K562 (cell line): Measurements from ENCODE around the gene CD22. TPM values are rescaled to one million over a fixed set of nuclear protein-coding genes. Genes with fewer than 3 reads are reported as not detected.

Experiments
- ATAC-seq: fragments of 200-7000 bp; cut with Tn5 transposase; 3 replicates; pipeline ENCODE4 v1.9.1; 2020; ENCODE audit warnings: moderate library complexity
- BruUV-seq: library from RNA; stranded (reverse); fragments of 400-500 nt; replicated peaks from 2 replicates; lab custom pipeline; 2021; lab: Mats Ljungman, UMichigan
- CTCF ChIA-PET: fragments of 300-600 bp; formaldehyde crosslinking; extraction: SDS; loops from one replicate; lab custom pipeline; 2021; ENCODE audit warnings: low intra/inter-chr PET ratio; lab: Yijun Ruan, JAX
- POLR2A ChIA-PET: fragments of 300-600, 350-650 bp; sonication (Branson Sonifier 250); formaldehyde crosslinking; extraction: SDS; loops from one replicate; lab custom pipeline; 2021; ENCODE audit warnings: antibody characterized with exemption, inconsistent platforms; lab: Yijun Ruan, JAX
- DNase-seq, 4 experiments: peaks; one replicate each; pipeline versions ENCODE4 v3.0.0 to v3.0.0-alpha.2; 2011 to 2018; ENCODE audit warnings: low spot score in 3 of 4, mixed read lengths in 3 of 4; ENCODE audit errors: extremely low read depth in 1 of 4
- FAIRE-seq: peaks from 2 replicates; lab custom pipeline; 2011; peaks lifted over from hg19 to GRCh38; lab: Jason Lieb, UNC
- H2AFZ ChIP-seq: 2 replicates; pipeline ENCODE4 v1.6.0; 2011; ENCODE audit warnings: low read depth, low read length, control low read depth, inconsistent platforms
- H3K27ac ChIP-seq: fragments of 200-600 bp; 3 replicates; pipeline ENCODE4 v1.8.0; 2011; ENCODE audit warnings: low read depth, mild to moderate bottlenecking, control low read depth, inconsistent platforms, low read length, moderate library complexity, mixed read lengths; ENCODE audit errors: extremely low read depth
- H3K27me3 ChIP-seq, 2 experiments: fragments of 300-600 bp in 1 of 2; 2 replicates in 1 of 2; 3 replicates in 1 of 2; pipeline versions ENCODE4 v1.6.0 to v1.8.0; 2011; ENCODE audit warnings: inconsistent platforms in 2 of 2, low read length in 2 of 2, mild to moderate bottlenecking in 1 of 2, mixed read lengths in 1 of 2, moderate library complexity in 1 of 2; ENCODE audit not compliant: control insufficient read depth in 2 of 2, insufficient read depth in 2 of 2
- H3K36me3 ChIP-seq: fragments of 300-600 bp; 3 replicates; pipeline ENCODE4 v1.8.0; 2011; ENCODE audit warnings: mild to moderate bottlenecking, low read length, inconsistent platforms; ENCODE audit not compliant: control insufficient read depth, insufficient read depth
- H3K4me1 ChIP-seq, 2 experiments: fragments of 200-600 bp in 1 of 2; replicated peaks in 1 of 2; 2 replicates in 1 of 2; 3 replicates in 1 of 2; pipeline versions ENCODE4 v1.5.1 to v1.8.0; 2011; ENCODE audit warnings: inconsistent platforms in 2 of 2, low read length in 2 of 2, mild to moderate bottlenecking in 1 of 2, mixed read lengths in 1 of 2, moderate library complexity in 1 of 2; ENCODE audit not compliant: control insufficient read depth in 2 of 2, insufficient read depth in 2 of 2
- H3K4me2 ChIP-seq: 2 replicates; pipeline ENCODE4 v1.6.1; 2011; ENCODE audit warnings: low read length, control low read depth, inconsistent platforms, mixed read lengths; ENCODE audit not compliant: insufficient read depth
- H3K4me3 ChIP-seq: fragments of 200-600 bp; sonication (generic), shearing (Covaris generic); 2 replicates; pipeline ENCODE4 v1.5.1; 2016; ENCODE audit warnings: control low read depth, inconsistent platforms
- H3K79me2 ChIP-seq: fragments of 200-600 bp; 3 replicates; pipeline ENCODE4 v1.8.0; 2011; ENCODE audit warnings: low read length, inconsistent platforms; ENCODE audit not compliant: control insufficient read depth, insufficient read depth
- H3K9ac ChIP-seq, 2 experiments: 2 replicates each; pipeline versions ENCODE4 v1.6.0 to v1.6.1; 2011; ENCODE audit warnings: low read depth in 2 of 2, low read length in 2 of 2, control low read depth in 1 of 2, inconsistent platforms in 1 of 2, mild to moderate bottlenecking in 1 of 2, mixed read lengths in 1 of 2; ENCODE audit not compliant: insufficient read depth in 1 of 2
- H3K9me1 ChIP-seq: one replicate; pipeline ENCODE4 v1.6.0; 2011; ENCODE audit warnings: inconsistent platforms, mild to moderate bottlenecking, low read length, moderate library complexity; ENCODE audit not compliant: control insufficient read depth, insufficient read depth
- H3K9me3 ChIP-seq: replicated peaks from 2 replicates; pipeline ENCODE4 v1.5.1; 2011; ENCODE audit warnings: low read depth, low read length, inconsistent platforms; ENCODE audit not compliant: control insufficient read depth, insufficient read depth
- H4K20me1 ChIP-seq: replicated peaks from 2 replicates; pipeline ENCODE4 v1.6.1; 2011; ENCODE audit warnings: low read length, inconsistent platforms, mixed read lengths; ENCODE audit not compliant: control insufficient read depth, insufficient read depth
- CHCHD3 ChIP-seq: fragments of 250-450 bp; sonication (Bioruptor Pico); IDR thresholded peaks from 2 replicates; pipeline ENCODE4 v2.1.2; 2022; ENCODE audit warnings: mild to moderate bottlenecking
- DDX20 ChIP-seq: fragments of 450-650 bp; IDR thresholded peaks from 2 replicates; pipeline ENCODE4 v1.6.1; 2016; ENCODE audit warnings: missing genetic modification characterization, low read depth, mild to moderate bottlenecking, missing compliant biosample characterization, moderate library complexity
- EHMT2 ChIP-seq: fragments of 450-650 bp; IDR thresholded peaks from 2 replicates; pipeline ENCODE4 v1.6.1; 2018; ENCODE audit warnings: antibody characterized with exemption
- FOXJ2 ChIP-seq: fragments of 200-800 bp; sonication (Bioruptor generic); IDR thresholded peaks from 2 replicates; pipeline ENCODE4 v1.6.1; 2016; ENCODE audit warnings: missing genetic modification characterization, missing compliant biosample characterization
- HIVEP1 ChIP-seq: fragments of 250-450 bp; sonication (Bioruptor Pico); IDR thresholded peaks from 2 replicates; pipeline ENCODE4 v1.4.0; 2020; ENCODE audit warnings: mild to moderate bottlenecking
- KDM1A ChIP-seq, 2 experiments: fragments of 450-650 bp; IDR thresholded peaks; 2 replicates each; pipeline ENCODE4 v1.6.1; 2016; ENCODE audit warnings: mild to moderate bottlenecking in 2 of 2
- PHF20 ChIP-seq: fragments of 450-650 bp; IDR thresholded peaks from 2 replicates; pipeline ENCODE4 v1.6.1; 2018; ENCODE audit not compliant: partially characterized antibody
- PHF21A ChIP-seq: fragments of 450-650 bp; IDR thresholded peaks from 2 replicates; pipeline ENCODE4 v1.6.1; 2017; ENCODE audit warnings: low read depth, borderline replicate concordance
- PTRF ChIP-seq: fragments of 450-650 bp; IDR thresholded peaks from 2 replicates; pipeline ENCODE4 v1.6.1; 2016; ENCODE audit warnings: mild to moderate bottlenecking, missing genetic modification characterization, missing compliant biosample characterization
- RNF2 ChIP-seq: sonication (generic); IDR thresholded peaks from 2 replicates; pipeline ENCODE4 v1.6.1; 2016
- SMAD4 ChIP-seq: fragments of 250-450 bp; sonication (Bioruptor Pico); conservative IDR thresholded peaks from 2 replicates; pipeline ENCODE4 v1.8.0; 2021; ENCODE audit warnings: inconsistent platforms, mild to moderate bottlenecking, moderate library complexity
- TEAD1 ChIP-seq, 2 experiments: fragments of 450-650 bp in 1 of 2; sonication (generic) in 1 of 2; formaldehyde crosslinking; IDR thresholded peaks; 2 replicates each; pipeline versions ENCODE4 v1.4.0 to v1.8.0; 2020 to 2022; ENCODE audit warnings: mild to moderate bottlenecking in 2 of 2, missing genetic modification reagents in 1 of 2
- TFAM ChIP-seq: fragments of 250-450 bp; sonication (Bioruptor Pico); conservative IDR thresholded peaks from 2 replicates; pipeline ENCODE4 v1.5.0; 2021; ENCODE audit warnings: mild to moderate bottlenecking, moderate library complexity
- USF2 ChIP-seq: sonication (generic); formaldehyde crosslinking; IDR thresholded peaks from 2 replicates; pipeline ENCODE4 v1.5.0; 2020; ENCODE audit warnings: missing genetic modification reagents
- ZKSCAN3 ChIP-seq: fragments of 250-450 bp; sonication (Bioruptor Pico); IDR thresholded peaks from 2 replicates; pipeline ENCODE4 v1.4.0; 2020
- ZNF24 ChIP-seq: fragments of 450-650 bp; IDR thresholded peaks from 2 replicates; pipeline ENCODE4 v1.6.1; 2016
- ZNF347 ChIP-seq: fragments of 450-650 bp; formaldehyde crosslinking; IDR thresholded peaks from 2 replicates; pipeline ENCODE4 v1.4.0; 2020; ENCODE audit warnings: low read depth, mild to moderate bottlenecking, moderate library complexity
- ZNF589 ChIP-seq: fragments of 200-800 bp; sonication (Bioruptor generic); IDR thresholded peaks from 2 replicates; pipeline ENCODE4 v1.6.1; 2016; ENCODE audit warnings: low read depth, missing genetic modification characterization, missing compliant biosample characterization
- ZNF668 ChIP-seq: fragments of 250-450 bp; sonication (Bioruptor Pico); IDR thresholded peaks from 2 replicates; pipeline ENCODE4 v1.8.0; 2022; ENCODE audit warnings: mild to moderate bottlenecking, inconsistent platforms
- WGBS: fragments of 100-300 bp; shearing (Covaris generic); methylation state at CpG from one replicate; pipeline ENCODE4 v1.1.6; 2016; ENCODE audit warnings: low coverage, mixed read lengths; ENCODE audit not compliant: insufficient coverage; ENCODE audit errors: missing lambda C conversion rate; 5-methylcytosine and 5-hydroxymethylcytosine counted together
- in situ Hi-C: fragments of 300-500 bp; cut with MboI; formaldehyde crosslinking; loops from 4 replicates; pipeline ENCODE4 v1.15.0; 2018; ENCODE audit warnings: inconsistent platforms, mixed read lengths
- intact Hi-C: fragments of 100-400 bp; cut with micrococcal nuclease; formaldehyde crosslinking; loops from 2 replicates; pipeline ENCODE4 v1.14.2; 2022
- polyA plus RNA-seq, 8 experiments: library from polyadenylated mRNA; depleted of rRNA in 4 of 8; stranded (reverse) in 5 of 8; unstranded in 3 of 8; fragments of >200 nt; fragmentation: Nextera tagmentation in 2 of 8; fragmentation: Illumina TruSeq in 1 of 8; extraction: Ambion mirVana in 2 of 8; extraction: Trizol in 1 of 8; gene quantifications; 2 replicates each; pipeline versions ENCODE4 v1.2.1 to v1.2.3, GENCODE V29; 2011 to 2014; ENCODE audit warnings: inconsistent platforms in 1 of 8, missing spikeins in 1 of 8
- total RNA-seq, 7 experiments: library from RNA; depleted of rRNA in 6 of 7; stranded (reverse); fragments of >200 nt in 6 of 7; fragmentation: Illumina TruSeq in 2 of 7; extraction: Trizol in 2 of 7; gene quantifications; 2 replicates each; pipeline versions ENCODE4 v1.2.1 to v1.2.3, GENCODE V29; 2011 to 2021; ENCODE audit warnings: low replicate concordance in 1 of 7

CD22 gene
- total and polyA plus RNA-seq, 9 of the 15 experiments (the other 6 are each of a cell fraction or from before 2014, with no cell fraction given): 0.29 to 5.0 (median 3.5) TPM

- FAIRE-seq: no peak
- POLR2A ChIA-PET: interaction anchor here (0.7 to 1.5 kb wide), 2 partner anchors 22 to 46 kb away, joined by 3 read pairs; no protein-coding TSS in a partner anchor
- intact Hi-C loops: no loop called here
- Histone ChIP-seq H2AFZ (peak overlapping the region; percentile 66), H3K4me1 (peaks cover 17 to 29% of the 10 kb centered on the region in 2 experiments; a peak in 4 of 5 replicates), H3K27ac (peak overlapping the region; percentile 36; the same call in 1 of the 3 replicates), H4K20me1 (no peaks in the 10 kb centered on the region), H3K36me3 (no peaks in the 10 kb centered on the region), H3K79me2 (no peaks in the 10 kb centered on the region), H3K4me2 (peak overlapping the region; percentile 68), H3K9me3 (no peaks in the 10 kb centered on the region; the same call in none of the 2 replicates), H3K9me1 (no peaks in the 10 kb centered on the region), H3K9ac (peak overlapping the region; percentile 0 to 40; a peak in 1 of 4 replicates)
- no peak for DNase-seq
- in situ Hi-C loops: no loop called here
- CTCF ChIA-PET: no interaction called here
- 6% methylated on average over 3 of the region's 3 CpGs for WGBS
- no TSS peak for BruUV-seq
- TF ChIP-seq PHF20 (peak; percentile 20), HIVEP1 (CRISPR knock-in tag) (no peak), KDM1A (IDR thresholded peaks at IDR 0.05) (peak in 1 of 2 experiments; percentile 12; a peak in 1 of 4 replicates), EHMT2 (peak; percentile 63), RNF2 (no peak), ZNF24 (peak; percentile 96)
- TF ChIP-seq, all 486 proteins: peak for 4
- Histone ChIP-seq H3K27me3 (no peaks in the 10 kb centered on the region), H3K4me3 (no peak overlapping the region)
- 0 out of 3 replicates have a peak, but pooled peaks have one; percentile 9 for ATAC-seq
These were observed 52.3 kb downstream of the CD22 start for GRCh38 chr19:35381318-35381717.

DNA sequence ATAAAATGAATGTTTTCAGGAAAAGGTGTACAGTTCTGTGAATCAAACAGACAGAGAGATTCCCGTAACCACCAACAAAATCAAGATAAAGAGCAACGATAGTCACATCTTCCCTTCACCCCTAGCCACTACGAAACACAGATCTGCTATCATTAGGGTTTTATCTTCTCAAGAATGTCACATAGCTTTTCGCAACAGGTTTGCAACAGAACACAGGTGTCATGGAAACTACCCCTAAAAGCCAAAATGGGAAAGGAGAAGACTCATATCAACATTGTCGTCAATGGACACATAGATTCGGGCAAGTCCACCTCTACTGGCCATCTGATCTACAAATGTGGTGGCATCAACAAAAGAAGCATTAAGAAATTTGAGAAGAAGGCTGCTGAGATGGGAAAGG, 52.9 kb downstream of the CD22 start:
- ChIA-PET POLR2A (no interaction called here), CTCF (no interaction called here)
- Histone ChIP-seq H3K4me3 (no peak overlapping the region), H3K9me1 (no peaks in the 10 kb centered on the region), H3K27ac (no peak overlapping the region), H3K27me3 (no peaks in the 10 kb centered on the region), H4K20me1 (no peaks in the 10 kb centered on the region), H3K4me2 (no peak overlapping the region), H3K4me1 (peaks cover 17 to 29% of the 10 kb centered on the region in 2 experiments; a peak in 4 of 5 replicates), H3K9ac (no peak overlapping the region), H3K9me3 (no peaks in the 10 kb centered on the region; the same call in none of the 2 replicates), H3K79me2 (no peaks in the 10 kb centered on the region), H3K36me3 (no peaks in the 10 kb centered on the region), H2AFZ (no peak overlapping the region)
- ATAC-seq (no peak), DNase-seq (no peak), FAIRE-seq (no peak)
- 43% methylated on average over 6 of the region's 6 CpGs for WGBS
- intact Hi-C loops: no loop called here
- in situ Hi-C loops: no loop called here
- BruUV-seq: no TSS peak
- no peak for TF ChIP-seq ZNF347
- TF ChIP-seq PHF21A: no peak
- TF ChIP-seq ZNF668 (CRISPR knock-in tag): no peak
- TF ChIP-seq FOXJ2 (tag): 0 out of 2 replicates have a peak, but pooled peaks have one; percentile 52
- no peak for TF ChIP-seq DDX20 (tag)
- TF ChIP-seq ZKSCAN3 (CRISPR knock-in tag): no peak
- TF ChIP-seq TEAD1 (CRISPR knock-in tag; IDR thresholded peaks at IDR 0.05): 0 out of 4 replicates have a peak, but pooled peaks of 1 of the 2 experiments have one; percentile 40
- no peak for TF ChIP-seq PTRF
- TF ChIP-seq ZNF589 (CRISPR knock-in tag): no peak
- no peak for TF ChIP-seq TFAM (CRISPR knock-in tag)
- TF ChIP-seq USF2 (CRISPR knock-in tag): no peak
- TF ChIP-seq SMAD4: no peak
- no peak for TF ChIP-seq CHCHD3 (CRISPR knock-in tag)
